ENCODE measurements around the gene TADA1. TPM values are rescaled to one million over a fixed set of nuclear protein-coding genes. Genes with fewer than 3 reads are reported as not detected.

Gene TADA1
- total and polyA plus RNA-seq, 5 donors, result 8.1 to 10.7 (median 10.3) TPM

DNA sequence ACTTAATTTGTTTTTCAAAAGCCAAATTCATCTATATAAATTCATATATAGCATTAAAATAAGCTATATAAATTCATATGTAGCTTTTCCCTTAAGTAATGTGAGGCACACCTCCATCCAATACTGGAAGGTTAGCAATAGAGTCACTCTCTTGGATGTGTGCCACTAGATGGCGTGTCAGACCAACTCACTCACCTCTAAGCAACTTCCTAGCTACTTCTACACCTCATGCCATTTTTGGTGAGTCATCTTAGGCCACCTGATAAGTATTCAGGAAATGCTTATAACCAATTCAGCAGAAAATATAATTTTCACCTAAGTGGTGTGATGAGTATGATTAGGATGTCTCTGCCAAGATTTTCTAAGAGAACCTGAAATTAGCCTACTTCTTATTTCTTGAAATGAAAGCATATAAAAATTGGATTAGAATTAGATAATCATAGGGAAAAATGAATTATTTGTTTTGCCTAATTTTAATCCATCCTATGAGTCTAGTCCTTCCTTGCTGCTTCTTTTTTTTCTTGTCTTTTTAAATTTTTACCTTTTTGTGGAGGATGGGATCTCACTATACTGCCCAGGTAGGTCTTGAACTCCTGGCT, 34.4 kb upstream of the TADA1 start:
- intact Hi-C loops (cut with DNase I), result loop anchor here in 3 of 4 donors (2.0 to 5.0 kb wide), 2 partner anchors 147 to 148 kb away; no protein-coding TSS in a partner anchor
- no peaks in the 10 kb centered on the region for H3K9me3 ChIP-seq (ENCODE audit: control insufficient read depth, low read length)
- WGBS, result 0% methylated on average over 1 of the region's 1 CpG
- no peak overlapping the region for H3K27ac ChIP-seq (ENCODE audit: low read length)
- DNase-seq (peak; percentile 49 to 60 (median 50)), ATAC-seq (peak; percentile 90 to 91)
- no peak overlapping the region for H3K4me3 ChIP-seq (ENCODE audit: low read length)
- H3K4me1 ChIP-seq (ENCODE audit: control insufficient read depth, insufficient read depth, low read length), result no peaks in the 10 kb centered on the region
- H3K27me3 ChIP-seq (ENCODE audit: control insufficient read depth, insufficient read depth), result no peaks in the 10 kb centered on the region

DNA sequence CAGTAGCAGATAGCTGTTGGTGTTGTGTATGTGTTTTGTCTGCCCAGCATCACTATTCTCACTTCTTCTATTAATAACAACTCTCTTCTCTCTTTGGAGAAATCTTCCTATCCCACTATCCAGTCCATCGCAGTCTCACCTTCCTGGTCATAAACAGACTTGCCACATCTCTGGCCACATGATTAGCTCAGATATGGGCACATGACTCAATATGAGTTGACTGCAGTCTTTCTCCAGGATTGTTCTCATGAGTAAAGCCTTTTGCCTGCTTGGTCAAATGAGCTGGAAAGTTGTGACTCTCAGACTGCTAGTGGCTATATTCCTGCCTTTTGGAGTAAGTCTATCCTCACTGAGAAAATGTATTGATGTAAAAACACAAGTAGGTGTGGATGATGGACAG, 32.9 kb upstream of the TADA1 start:
- DNase-seq (no peak), ATAC-seq (no peak)
- Histone ChIP-seq H3K4me1 (ENCODE audit: control insufficient read depth, insufficient read depth, low read length) (no peaks in the 10 kb centered on the region), H3K27ac (ENCODE audit: low read length) (no peak overlapping the region), H3K4me3 (ENCODE audit: low read length) (no peak overlapping the region), H3K27me3 (ENCODE audit: control insufficient read depth, insufficient read depth) (no peaks in the 10 kb centered on the region), H3K9me3 (ENCODE audit: control insufficient read depth, low read length) (no peaks in the 10 kb centered on the region)
- intact Hi-C loops (cut with DNase I), result loop anchor here in 1 of 4 donors (5.0 kb wide), 1 partner anchor 143 kb away; no protein-coding TSS in a partner anchor
- WGBS, result 70% methylated on average over 1 of the region's 1 CpG

DNA sequence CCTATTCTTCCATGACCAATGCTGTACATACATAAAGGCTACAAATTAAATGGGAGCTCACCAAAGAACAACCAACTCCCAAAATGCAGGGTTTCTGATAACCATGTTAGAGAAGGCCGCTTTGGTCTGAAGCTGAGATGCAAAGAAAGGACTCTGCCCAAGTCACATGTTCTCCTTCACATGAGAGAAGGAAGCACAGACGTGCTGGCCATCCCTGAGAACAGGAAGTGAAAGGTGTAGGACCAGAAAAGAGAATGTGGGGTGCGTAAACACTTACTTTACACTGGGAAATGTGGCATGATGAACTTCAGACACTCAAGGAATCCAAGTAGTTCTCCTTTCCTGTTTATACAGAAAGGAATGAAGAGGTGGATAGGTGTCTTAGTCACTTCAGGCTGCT, 31.7 kb upstream of the TADA1 start:
- ATAC-seq (no peak), DNase-seq (no peak)
- Histone ChIP-seq H3K4me1 (ENCODE audit: control insufficient read depth, insufficient read depth, low read length) (no peaks in the 10 kb centered on the region), H3K27ac (ENCODE audit: low read length) (no peak overlapping the region), H3K4me3 (ENCODE audit: low read length) (no peak overlapping the region), H3K27me3 (ENCODE audit: control insufficient read depth, insufficient read depth) (no peaks in the 10 kb centered on the region), H3K9me3 (ENCODE audit: control insufficient read depth, low read length) (no peaks in the 10 kb centered on the region)
- 79% methylated on average over 3 of the region's 3 CpGs for WGBS
- intact Hi-C loops (cut with DNase I), result loop anchor here in 1 of 4 donors (5.0 kb wide), 1 partner anchor 145 kb away; no protein-coding TSS in a partner anchor

DNA sequence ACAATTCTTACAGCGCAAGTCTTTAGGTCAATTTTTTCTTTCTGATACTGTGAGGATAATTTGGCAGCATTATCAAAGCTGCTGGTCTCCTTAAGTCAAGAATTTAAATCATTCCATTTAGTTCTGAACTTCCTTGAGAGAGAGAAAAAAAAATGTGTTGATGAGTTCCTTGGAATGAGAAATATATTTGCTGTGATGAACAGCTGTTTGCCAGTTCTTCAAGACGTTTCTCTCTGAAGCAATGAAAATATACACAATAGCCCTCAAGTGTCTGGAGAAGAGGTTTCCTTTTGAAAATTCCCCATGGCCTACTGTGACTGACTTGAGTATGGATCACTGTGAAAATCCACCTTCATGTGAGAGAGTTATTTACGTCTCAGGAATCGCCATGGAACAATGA, 31.0 kb upstream of the TADA1 start:
- WGBS, result 73% methylated on average over 4 of the region's 4 CpGs
- no peak overlapping the region for H3K27ac ChIP-seq (ENCODE audit: low read length)
- H3K4me3 ChIP-seq (ENCODE audit: low read length), result no peak overlapping the region
- intact Hi-C loops (cut with DNase I), result loop anchor here in 1 of 4 donors (5.0 kb wide), 1 partner anchor 145 kb away; no protein-coding TSS in a partner anchor
- no peaks in the 10 kb centered on the region for H3K9me3 ChIP-seq (ENCODE audit: control insufficient read depth, low read length)
- ATAC-seq, result no peak
- DNase-seq, result no peak
- no peaks in the 10 kb centered on the region for H3K4me1 ChIP-seq (ENCODE audit: control insufficient read depth, insufficient read depth, low read length)
- H3K27me3 ChIP-seq (ENCODE audit: control insufficient read depth, insufficient read depth), result no peaks in the 10 kb centered on the region

DNA sequence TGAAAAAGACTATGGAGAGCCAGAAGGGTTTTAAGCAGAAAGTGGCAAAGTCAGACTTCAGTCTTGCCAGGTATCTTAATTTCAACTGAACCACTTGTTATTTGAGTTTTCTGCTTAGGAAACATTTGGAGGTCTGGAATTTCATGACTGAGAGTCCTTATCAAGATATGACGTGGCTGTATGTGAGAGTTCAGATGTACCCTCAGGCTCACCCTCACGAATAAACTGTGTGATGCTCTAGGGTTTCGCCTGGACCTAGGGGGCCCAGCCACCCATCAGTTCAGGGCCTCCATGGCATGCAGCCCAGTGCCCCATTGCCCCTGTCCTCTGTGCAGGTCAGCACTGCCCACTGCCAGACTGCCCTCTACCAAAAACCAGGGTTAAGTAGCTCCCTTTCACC, 30.6 kb upstream of the TADA1 start:
- no peaks in the 10 kb centered on the region for H3K27me3 ChIP-seq (ENCODE audit: control insufficient read depth, insufficient read depth)
- no peaks in the 10 kb centered on the region for H3K9me3 ChIP-seq (ENCODE audit: control insufficient read depth, low read length)
- DNase-seq (no peak), ATAC-seq (no peak)
- intact Hi-C loops (cut with DNase I), result loop anchor here in 1 of 4 donors (5.0 kb wide), 1 partner anchor 146 kb away; no protein-coding TSS in a partner anchor
- H3K4me1 ChIP-seq (ENCODE audit: control insufficient read depth, insufficient read depth, low read length), result no peaks in the 10 kb centered on the region
- WGBS, result 65% methylated on average over 3 of the region's 3 CpGs
- no peak overlapping the region for H3K27ac ChIP-seq (ENCODE audit: low read length)
- no peak overlapping the region for H3K4me3 ChIP-seq (ENCODE audit: low read length)

DNA sequence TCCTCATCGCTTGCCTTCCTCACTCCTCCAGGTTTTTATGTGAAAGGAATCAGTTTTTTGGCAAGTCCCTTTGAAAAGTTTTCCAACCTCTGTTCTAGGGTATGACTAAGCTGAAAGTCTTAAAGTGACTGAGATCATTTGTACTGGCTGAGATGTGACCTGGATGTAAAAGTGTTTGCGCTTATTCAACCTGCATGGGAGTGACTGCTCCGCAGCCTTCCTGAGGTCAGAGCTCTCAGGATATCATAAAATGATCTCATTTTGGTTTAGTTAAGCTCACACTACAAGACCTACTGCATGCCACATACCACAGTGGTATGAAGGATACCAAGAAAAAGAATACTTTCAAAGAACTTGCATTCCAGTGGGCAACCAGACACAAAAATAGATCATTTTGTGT, 29.8 kb upstream of the TADA1 start:
- ATAC-seq, result no peak
- Histone ChIP-seq H3K27me3 (ENCODE audit: control insufficient read depth, insufficient read depth) (no peaks in the 10 kb centered on the region), H3K4me3 (ENCODE audit: low read length) (no peak overlapping the region), H3K9me3 (ENCODE audit: control insufficient read depth, low read length) (no peaks in the 10 kb centered on the region), H3K4me1 (ENCODE audit: control insufficient read depth, insufficient read depth, low read length) (no peaks in the 10 kb centered on the region), H3K27ac (ENCODE audit: low read length) (no peak overlapping the region)
- intact Hi-C loops (cut with DNase I), result loop anchor here in 1 of 4 donors (5.0 kb wide), 1 partner anchor 146 kb away; no protein-coding TSS in a partner anchor
- DNase-seq, result no peak
- WGBS, result 72% methylated on average over 3 of the region's 3 CpGs

DNA sequence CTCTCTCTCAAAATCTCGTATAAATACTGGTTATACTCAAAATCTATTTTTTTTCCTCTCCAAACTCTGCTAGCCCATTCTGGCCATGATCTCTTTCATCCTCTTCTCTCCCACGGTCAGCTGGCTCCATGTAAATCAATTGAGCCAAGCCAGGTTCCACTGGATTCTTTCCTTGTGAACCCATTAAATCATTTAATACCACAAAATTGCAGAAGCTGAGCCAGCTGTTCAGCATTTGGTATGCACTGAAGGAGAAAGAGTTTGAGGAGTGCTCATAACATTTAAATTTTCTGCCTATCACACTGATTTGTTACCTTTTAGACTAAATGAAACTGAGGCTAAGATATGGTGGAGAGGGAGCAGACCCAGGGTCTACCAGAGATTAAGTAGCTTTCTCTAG, 29.1 kb upstream of the TADA1 start:
- Histone ChIP-seq H3K27ac (ENCODE audit: low read length) (no peak overlapping the region), H3K4me1 (ENCODE audit: control insufficient read depth, insufficient read depth, low read length) (no peaks in the 10 kb centered on the region), H3K4me3 (ENCODE audit: low read length) (no peak overlapping the region), H3K9me3 (ENCODE audit: control insufficient read depth, low read length) (no peaks in the 10 kb centered on the region), H3K27me3 (ENCODE audit: control insufficient read depth, insufficient read depth) (no peaks in the 10 kb centered on the region)
- no peak for ATAC-seq
- intact Hi-C loops (cut with DNase I), result loop anchor here in 1 of 4 donors (5.0 kb wide), 1 partner anchor 147 kb away; no protein-coding TSS in a partner anchor
- no peak for DNase-seq
- WGBS, result 54% methylated on average over 2 of the region's 2 CpGs

DNA sequence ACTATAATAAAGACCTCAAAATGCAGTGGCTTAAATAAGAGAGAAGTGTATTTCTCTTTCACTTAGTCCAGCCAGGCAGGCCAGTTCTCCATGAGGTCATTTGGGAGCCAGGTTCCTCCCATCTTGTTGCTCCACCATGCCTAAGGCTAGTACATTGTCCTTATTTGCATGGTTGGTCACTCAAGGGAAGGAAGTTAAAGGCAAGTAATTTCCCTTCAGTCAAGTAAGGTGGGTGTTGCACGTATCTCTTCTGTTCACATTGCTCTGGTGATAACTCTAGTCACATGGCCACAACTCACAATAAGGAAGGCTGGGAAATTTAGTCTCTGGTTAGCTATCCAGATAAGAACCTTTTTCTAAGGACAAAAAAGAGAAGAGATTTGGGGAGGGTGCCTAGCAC, 27.2 kb upstream of the TADA1 start:
- ATAC-seq (no peak), DNase-seq (no peak)
- peaks cover 1% of the 10 kb centered on the region for H3K4me1 ChIP-seq (ENCODE audit: control insufficient read depth, insufficient read depth, low read length)
- H3K27me3 ChIP-seq (ENCODE audit: control insufficient read depth, insufficient read depth), result no peaks in the 10 kb centered on the region
- H3K27ac ChIP-seq (ENCODE audit: low read length), result no peak overlapping the region
- H3K9me3 ChIP-seq (ENCODE audit: control insufficient read depth, low read length), result no peaks in the 10 kb centered on the region
- H3K4me3 ChIP-seq (ENCODE audit: low read length), result no peak overlapping the region
- 48% methylated on average over 1 of the region's 1 CpG for WGBS
- intact Hi-C loops (cut with DNase I), result no loop called here

DNA sequence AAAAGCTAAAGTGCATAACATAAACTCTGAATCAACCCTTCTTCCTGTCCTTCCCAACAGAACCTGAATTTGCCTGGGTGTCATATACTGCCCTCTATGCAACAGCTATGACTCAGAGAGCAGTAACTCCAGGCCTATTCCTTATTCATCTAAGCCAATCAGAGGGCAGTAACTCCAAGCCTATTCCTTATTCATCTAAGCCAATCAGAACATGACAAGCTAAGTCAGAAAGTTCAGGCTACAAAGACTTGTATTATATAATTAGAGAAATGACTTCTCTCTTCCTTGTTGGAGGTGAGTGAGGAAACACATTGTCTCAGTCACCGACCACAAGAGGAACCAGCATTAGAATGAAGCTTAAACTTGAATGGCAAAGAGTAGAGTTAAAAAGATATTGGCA, 26.2 kb upstream of the TADA1 start:
- ATAC-seq (peak; percentile 41 to 55), DNase-seq (no peak)
- no peak overlapping the region for H3K27ac ChIP-seq (ENCODE audit: low read length)
- no peaks in the 10 kb centered on the region for H3K9me3 ChIP-seq (ENCODE audit: control insufficient read depth, low read length)
- intact Hi-C loops (cut with DNase I), result no loop called here
- H3K4me1 ChIP-seq (ENCODE audit: control insufficient read depth, insufficient read depth, low read length), result peaks cover 1% of the 10 kb centered on the region
- 73% methylated on average over 1 of the region's 1 CpG for WGBS
- no peaks in the 10 kb centered on the region for H3K27me3 ChIP-seq (ENCODE audit: control insufficient read depth, insufficient read depth)
- H3K4me3 ChIP-seq (ENCODE audit: low read length), result no peak overlapping the region

DNA sequence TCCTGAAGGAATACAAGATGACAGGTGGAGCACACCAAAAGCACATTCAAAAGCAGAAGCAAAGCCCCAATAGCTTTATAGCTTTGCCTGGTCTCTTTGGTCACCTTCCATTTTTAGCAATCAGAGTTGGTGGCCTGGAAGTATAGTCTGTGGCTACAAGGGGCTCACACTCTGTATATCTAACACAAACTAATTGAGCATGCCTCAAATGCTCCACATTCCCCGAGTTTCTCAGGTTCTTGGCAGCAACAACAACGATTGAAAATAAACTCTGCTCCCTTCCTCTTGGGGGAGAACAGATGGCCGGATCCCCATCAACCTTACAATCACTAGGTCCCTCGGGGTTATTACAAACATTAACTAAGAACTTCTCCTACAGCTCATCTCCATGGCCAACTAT, 24.9 kb upstream of the TADA1 start:
- Histone ChIP-seq H3K4me1 (ENCODE audit: control insufficient read depth, insufficient read depth, low read length) (peaks cover 1% of the 10 kb centered on the region), H3K4me3 (ENCODE audit: low read length) (no peak overlapping the region), H3K27me3 (ENCODE audit: control insufficient read depth, insufficient read depth) (no peaks in the 10 kb centered on the region), H3K9me3 (ENCODE audit: control insufficient read depth, low read length) (no peaks in the 10 kb centered on the region), H3K27ac (ENCODE audit: low read length) (no peak overlapping the region)
- ATAC-seq, result no peak
- intact Hi-C loops (cut with DNase I), result no loop called here
- WGBS, result 23% methylated on average over 4 of the region's 4 CpGs
- DNase-seq, result no peak

DNA sequence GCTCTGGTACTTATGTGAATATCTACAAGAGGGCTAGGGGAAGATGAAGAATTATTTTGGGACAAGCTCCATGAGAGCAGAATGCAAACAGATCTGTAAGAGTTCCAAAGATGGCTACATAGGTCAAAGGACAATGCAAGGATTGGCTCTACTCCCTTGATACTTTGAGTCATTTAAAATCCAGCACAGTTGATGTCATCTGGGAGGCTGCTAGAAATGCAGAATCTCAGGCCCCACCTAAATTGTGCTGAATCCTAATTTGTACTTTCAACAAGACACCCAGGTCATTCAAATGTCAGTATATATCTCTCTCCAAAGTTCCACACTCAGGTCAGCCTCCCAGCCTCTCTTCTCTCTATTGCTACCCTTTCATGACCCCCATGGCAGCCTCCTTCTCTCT, 23.7 kb upstream of the TADA1 start:
- intact Hi-C loops (cut with DNase I), result no loop called here
- no peak overlapping the region for H3K27ac ChIP-seq (ENCODE audit: low read length)
- H3K9me3 ChIP-seq (ENCODE audit: control insufficient read depth, low read length), result no peaks in the 10 kb centered on the region
- no peak for ATAC-seq
- no peak overlapping the region for H3K4me3 ChIP-seq (ENCODE audit: low read length)
- no peaks in the 10 kb centered on the region for H3K27me3 ChIP-seq (ENCODE audit: control insufficient read depth, insufficient read depth)
- H3K4me1 ChIP-seq (ENCODE audit: control insufficient read depth, insufficient read depth, low read length), result peaks cover 1% of the 10 kb centered on the region
- DNase-seq, result no peak

DNA sequence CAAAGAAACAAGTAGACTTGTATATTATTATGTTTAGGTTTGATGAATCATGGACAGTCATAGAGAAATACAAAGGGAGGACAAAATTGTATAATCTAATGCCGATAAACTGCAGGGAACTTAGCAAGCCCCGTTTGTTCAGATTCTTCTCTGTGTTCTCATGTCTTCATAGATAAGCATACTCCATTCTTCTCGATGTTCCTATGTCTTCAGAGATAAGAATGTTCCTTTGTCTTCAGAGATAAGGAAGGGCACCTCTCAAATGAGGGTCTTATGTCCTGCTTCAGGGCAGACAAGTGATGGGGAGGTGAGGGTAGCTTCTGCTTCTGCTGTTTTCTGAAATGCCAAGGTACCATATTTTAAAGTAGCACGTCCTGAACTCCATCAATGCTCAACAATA, 19.7 kb upstream of the TADA1 start:
- 55% methylated on average over 4 of the region's 4 CpGs for WGBS
- no peaks in the 10 kb centered on the region for H3K27me3 ChIP-seq (ENCODE audit: control insufficient read depth, insufficient read depth)
- intact Hi-C loops (cut with DNase I), result no loop called here
- no peak for ATAC-seq
- no peak overlapping the region for H3K4me3 ChIP-seq (ENCODE audit: low read length)
- H3K27ac ChIP-seq (ENCODE audit: low read length), result no peak overlapping the region
- no peaks in the 10 kb centered on the region for H3K9me3 ChIP-seq (ENCODE audit: control insufficient read depth, low read length)
- no peak for DNase-seq
- H3K4me1 ChIP-seq (ENCODE audit: control insufficient read depth, insufficient read depth, low read length), result peaks cover 1% of the 10 kb centered on the region

Data from right cardiac atrium (tissue), 5 donors.